ENCODE results near the gene TMEM158.

- TF ChIP-seq CTCF (IDR thresholded peaks at IDR 0.05) (no peak), EP300 (IDR thresholded peaks at IDR 0.05) (no peak)
These were observed 22.0 kb downstream of the TMEM158 start for GRCh38 chr3:45204136-45204535.
